Measurements from ENCODE around the gene GABRR3. TPM values are rescaled to one million over a fixed set of nuclear protein-coding genes. Genes with fewer than 3 reads are reported as not detected.

GABRR3 gene
- polyA plus RNA-seq, 1 donor from 2014 or later, result not detected

DNA sequence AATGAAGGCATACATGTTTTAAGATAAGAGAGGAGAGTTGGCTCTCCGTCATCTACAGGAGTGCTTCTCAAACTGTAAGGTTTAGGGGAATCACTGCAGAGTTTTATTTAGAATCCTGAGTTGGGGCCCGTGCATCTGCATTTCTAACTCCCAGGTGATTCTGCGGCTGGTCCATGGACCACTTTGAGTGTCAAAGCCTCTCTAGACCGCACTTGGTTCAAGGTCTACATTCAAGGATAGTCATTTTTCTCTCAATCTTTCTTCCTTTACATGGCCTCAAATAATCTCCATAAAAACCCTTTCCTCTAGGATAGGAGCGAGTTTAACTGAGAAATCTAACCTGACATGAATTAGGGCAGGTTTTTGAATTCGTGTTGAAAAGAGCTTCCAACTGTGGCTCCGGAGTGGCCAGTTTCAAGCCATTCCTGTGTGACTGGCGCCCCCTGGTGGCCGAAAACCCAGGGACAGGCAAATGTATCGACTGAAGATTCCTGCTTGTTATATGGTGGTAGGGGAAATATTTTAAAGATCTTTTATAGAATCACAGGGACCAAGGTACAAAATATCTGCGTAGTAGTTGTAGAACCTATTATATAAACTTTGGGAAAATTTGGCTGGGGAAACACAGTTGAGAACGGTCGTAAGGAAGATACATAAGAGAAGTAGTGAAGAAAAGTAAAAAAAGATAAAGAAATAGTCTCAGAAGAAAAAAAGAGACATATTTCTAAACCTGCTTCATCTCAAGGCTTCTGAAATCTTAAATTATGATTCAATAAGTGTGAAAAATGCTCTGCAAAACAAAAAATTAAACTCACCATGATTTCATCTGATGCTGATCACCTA lies 11.9 kb downstream of the GABRR3 start:
- H3K4me3 ChIP-seq (ENCODE audit: low read length), result no peak overlapping the region
- no peaks in the 10 kb centered on the region for H3K9me2 ChIP-seq (ENCODE audit: insufficient read depth, low read length)
- H3K36me3 ChIP-seq (ENCODE audit: insufficient read depth, low read length), result no peaks in the 10 kb centered on the region
- no peaks in the 10 kb centered on the region for H3F3A ChIP-seq (ENCODE audit: insufficient read depth, low read length, poor library complexity, severe bottlenecking)
- TF ChIP-seq, protein P1, sequence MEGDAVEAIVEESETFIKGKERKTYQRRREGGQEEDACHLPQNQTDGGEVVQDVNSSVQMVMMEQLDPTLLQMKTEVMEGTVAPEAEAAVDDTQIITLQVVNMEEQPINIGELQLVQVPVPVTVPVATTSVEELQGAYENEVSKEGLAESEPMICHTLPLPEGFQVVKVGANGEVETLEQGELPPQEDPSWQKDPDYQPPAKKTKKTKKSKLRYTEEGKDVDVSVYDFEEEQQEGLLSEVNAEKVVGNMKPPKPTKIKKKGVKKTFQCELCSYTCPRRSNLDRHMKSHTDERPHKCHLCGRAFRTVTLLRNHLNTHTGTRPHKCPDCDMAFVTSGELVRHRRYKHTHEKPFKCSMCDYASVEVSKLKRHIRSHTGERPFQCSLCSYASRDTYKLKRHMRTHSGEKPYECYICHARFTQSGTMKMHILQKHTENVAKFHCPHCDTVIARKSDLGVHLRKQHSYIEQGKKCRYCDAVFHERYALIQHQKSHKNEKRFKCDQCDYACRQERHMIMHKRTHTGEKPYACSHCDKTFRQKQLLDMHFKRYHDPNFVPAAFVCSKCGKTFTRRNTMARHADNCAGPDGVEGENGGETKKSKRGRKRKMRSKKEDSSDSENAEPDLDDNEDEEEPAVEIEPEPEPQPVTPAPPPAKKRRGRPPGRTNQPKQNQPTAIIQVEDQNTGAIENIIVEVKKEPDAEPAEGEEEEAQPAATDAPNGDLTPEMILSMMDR (IDR thresholded peaks at IDR 0.05; ENCODE audit: poor library complexity, severe bottlenecking), result peak; percentile 92
- TF ChIP-seq RAD21 (conservative IDR thresholded peaks at IDR 0.05) (peak; percentile 97), SMC3 (conservative IDR thresholded peaks at IDR 0.05; ENCODE audit: poor library complexity) (peak; percentile 98), EP300 (conservative IDR thresholded peaks at IDR 0.05; ENCODE audit: poor library complexity, severe bottlenecking) (no peak)
- TF ChIP-seq, protein P2, sequence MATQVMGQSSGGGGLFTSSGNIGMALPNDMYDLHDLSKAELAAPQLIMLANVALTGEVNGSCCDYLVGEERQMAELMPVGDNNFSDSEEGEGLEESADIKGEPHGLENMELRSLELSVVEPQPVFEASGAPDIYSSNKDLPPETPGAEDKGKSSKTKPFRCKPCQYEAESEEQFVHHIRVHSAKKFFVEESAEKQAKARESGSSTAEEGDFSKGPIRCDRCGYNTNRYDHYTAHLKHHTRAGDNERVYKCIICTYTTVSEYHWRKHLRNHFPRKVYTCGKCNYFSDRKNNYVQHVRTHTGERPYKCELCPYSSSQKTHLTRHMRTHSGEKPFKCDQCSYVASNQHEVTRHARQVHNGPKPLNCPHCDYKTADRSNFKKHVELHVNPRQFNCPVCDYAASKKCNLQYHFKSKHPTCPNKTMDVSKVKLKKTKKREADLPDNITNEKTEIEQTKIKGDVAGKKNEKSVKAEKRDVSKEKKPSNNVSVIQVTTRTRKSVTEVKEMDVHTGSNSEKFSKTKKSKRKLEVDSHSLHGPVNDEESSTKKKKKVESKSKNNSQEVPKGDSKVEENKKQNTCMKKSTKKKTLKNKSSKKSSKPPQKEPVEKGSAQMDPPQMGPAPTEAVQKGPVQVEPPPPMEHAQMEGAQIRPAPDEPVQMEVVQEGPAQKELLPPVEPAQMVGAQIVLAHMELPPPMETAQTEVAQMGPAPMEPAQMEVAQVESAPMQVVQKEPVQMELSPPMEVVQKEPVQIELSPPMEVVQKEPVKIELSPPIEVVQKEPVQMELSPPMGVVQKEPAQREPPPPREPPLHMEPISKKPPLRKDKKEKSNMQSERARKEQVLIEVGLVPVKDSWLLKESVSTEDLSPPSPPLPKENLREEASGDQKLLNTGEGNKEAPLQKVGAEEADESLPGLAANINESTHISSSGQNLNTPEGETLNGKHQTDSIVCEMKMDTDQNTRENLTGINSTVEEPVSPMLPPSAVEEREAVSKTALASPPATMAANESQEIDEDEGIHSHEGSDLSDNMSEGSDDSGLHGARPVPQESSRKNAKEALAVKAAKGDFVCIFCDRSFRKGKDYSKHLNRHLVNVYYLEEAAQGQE (IDR thresholded peaks at IDR 0.05; ENCODE audit: borderline replicate concordance), result no peak
- H3K9me3 ChIP-seq (ENCODE audit: low read length), result no peaks in the 10 kb centered on the region
- no peaks in the 10 kb centered on the region for H3K27me3 ChIP-seq (ENCODE audit: insufficient read depth, low read depth, low read length)
- H3K27ac ChIP-seq (ENCODE audit: low read length), result no peak overlapping the region
- H3K79me2 ChIP-seq (replicated peaks; ENCODE audit: insufficient read depth, low read length), result no peaks in the 10 kb centered on the region
- no peak overlapping the region for H3K9ac ChIP-seq (ENCODE audit: low read length)
- H2AFZ ChIP-seq (ENCODE audit: low read depth, low read length), result no peak overlapping the region
- H4K20me1 ChIP-seq (ENCODE audit: insufficient read depth), result no peaks in the 10 kb centered on the region
- H3K4me2 ChIP-seq (ENCODE audit: low read length), result no peak overlapping the region

DNA sequence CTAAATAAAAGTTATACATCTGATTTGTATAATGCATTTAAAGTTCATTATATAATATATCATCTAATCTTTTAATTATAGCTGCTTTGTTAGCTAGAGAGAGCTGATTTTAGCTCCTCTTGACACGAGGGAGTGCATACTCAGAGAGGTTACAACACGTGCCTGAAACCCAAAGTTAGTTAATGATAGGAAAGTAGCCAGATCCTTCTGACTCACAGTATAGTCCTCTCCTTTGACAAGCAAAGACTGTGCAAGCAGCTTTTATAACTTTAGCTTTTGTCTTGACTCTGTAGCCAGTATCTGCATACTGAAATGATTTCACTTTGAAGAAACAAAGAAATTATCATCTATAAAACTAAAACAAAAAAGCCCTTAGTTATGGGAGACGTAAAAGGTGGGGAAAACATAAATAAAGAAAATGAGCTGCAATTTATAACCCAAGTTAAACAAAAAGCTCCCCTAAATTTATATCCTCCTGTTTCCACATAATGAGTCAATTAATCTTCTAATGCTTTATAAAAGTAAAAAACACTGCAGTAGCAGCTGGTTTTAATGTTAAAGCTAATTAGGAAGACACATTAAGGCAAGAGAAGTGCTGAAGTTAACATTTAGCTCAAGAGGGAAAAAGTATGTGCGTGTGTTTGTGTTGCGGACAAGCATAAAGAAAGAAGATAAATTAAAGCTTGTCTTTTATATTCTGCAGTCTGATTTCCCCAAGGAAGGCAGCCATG lies 13.1 kb downstream of the GABRR3 start:
- Histone ChIP-seq H3K9me3 (ENCODE audit: low read length) (no peaks in the 10 kb centered on the region), H3K4me3 (ENCODE audit: low read length) (no peak overlapping the region), H3K4me2 (ENCODE audit: low read length) (no peak overlapping the region), H3K27ac (ENCODE audit: low read length) (no peak overlapping the region), H2AFZ (ENCODE audit: low read depth, low read length) (no peak overlapping the region), H3F3A (ENCODE audit: insufficient read depth, low read length, poor library complexity, severe bottlenecking) (no peaks in the 10 kb centered on the region), H3K9me2 (ENCODE audit: insufficient read depth, low read length) (no peaks in the 10 kb centered on the region), H3K79me2 (replicated peaks; ENCODE audit: insufficient read depth, low read length) (no peaks in the 10 kb centered on the region), H3K9ac (ENCODE audit: low read length) (no peak overlapping the region), H4K20me1 (ENCODE audit: insufficient read depth) (no peaks in the 10 kb centered on the region), H3K36me3 (ENCODE audit: insufficient read depth, low read length) (no peaks in the 10 kb centered on the region), H3K27me3 (ENCODE audit: insufficient read depth, low read depth, low read length) (no peaks in the 10 kb centered on the region)
- TF ChIP-seq EZH2 (IDR thresholded peaks at IDR 0.05; ENCODE audit: borderline replicate concordance, insufficient read depth, low read length, poor library complexity, severe bottlenecking) (no peak), MXI1 (conservative IDR thresholded peaks at IDR 0.05; ENCODE audit: poor library complexity, severe bottlenecking) (no peak), SMC3 (conservative IDR thresholded peaks at IDR 0.05; ENCODE audit: poor library complexity) (no peak), POLR2AphosphoS5 (IDR thresholded peaks at IDR 0.05) (no peak), EP300 (conservative IDR thresholded peaks at IDR 0.05; ENCODE audit: poor library complexity, severe bottlenecking) (no peak), TAF1 (IDR thresholded peaks at IDR 0.05; ENCODE audit: low read depth) (no peak), RAD21 (conservative IDR thresholded peaks at IDR 0.05) (no peak)
- TF ChIP-seq, protein P1 (IDR thresholded peaks at IDR 0.05; ENCODE audit: poor library complexity, severe bottlenecking), result no peak
- TF ChIP-seq, protein P2 (IDR thresholded peaks at IDR 0.05; ENCODE audit: borderline replicate concordance), result no peak

Measured in neural cell (in vitro differentiated cells).